K562 (cell line): ENCODE results near the gene CCR6. TPM values are rescaled to one million over a fixed set of nuclear protein-coding genes. Genes with fewer than 3 reads are reported as not detected.
A peak's percentile ranks its signal among the peaks of the same experiment; 100 is the strongest.

ENCODE experiments used
- ATAC-seq: fragments of 200-7000 bp; cut with Tn5 transposase; 3 replicates; pipeline ENCODE4 v1.9.1; 2020; ENCODE audit warnings: moderate library complexity
- BruUV-seq: library from RNA; stranded (reverse); fragments of 400-500 nt; replicated peaks from 2 replicates; lab custom pipeline; 2021; lab: Mats Ljungman, UMichigan
- CTCF ChIA-PET: fragments of 300-600 bp; formaldehyde crosslinking; extraction: SDS; loops from one replicate; lab custom pipeline; 2021; ENCODE audit warnings: low intra/inter-chr PET ratio; lab: Yijun Ruan, JAX
- POLR2A ChIA-PET: fragments of 300-600, 350-650 bp; sonication (Branson Sonifier 250); formaldehyde crosslinking; extraction: SDS; loops from one replicate; lab custom pipeline; 2021; ENCODE audit warnings: antibody characterized with exemption, inconsistent platforms; lab: Yijun Ruan, JAX
- DNase-seq, 4 experiments: peaks; one replicate each; pipeline versions ENCODE4 v3.0.0 to v3.0.0-alpha.2; 2011 to 2018; ENCODE audit warnings: low spot score in 3 of 4, mixed read lengths in 3 of 4; ENCODE audit errors: extremely low read depth in 1 of 4
- FAIRE-seq: peaks from 2 replicates; lab custom pipeline; 2011; peaks lifted over from hg19 to GRCh38; lab: Jason Lieb, UNC
- H2AFZ ChIP-seq: 2 replicates; pipeline ENCODE4 v1.6.0; 2011; ENCODE audit warnings: low read depth, low read length, control low read depth, inconsistent platforms
- H3K27ac ChIP-seq: fragments of 200-600 bp; 3 replicates; pipeline ENCODE4 v1.8.0; 2011; ENCODE audit warnings: low read depth, mild to moderate bottlenecking, control low read depth, inconsistent platforms, low read length, moderate library complexity, mixed read lengths; ENCODE audit errors: extremely low read depth
- H3K27me3 ChIP-seq, 2 experiments: fragments of 300-600 bp in 1 of 2; 2 replicates in 1 of 2; 3 replicates in 1 of 2; pipeline versions ENCODE4 v1.6.0 to v1.8.0; 2011; ENCODE audit warnings: inconsistent platforms in 2 of 2, low read length in 2 of 2, mild to moderate bottlenecking in 1 of 2, mixed read lengths in 1 of 2, moderate library complexity in 1 of 2; ENCODE audit not compliant: control insufficient read depth in 2 of 2, insufficient read depth in 2 of 2
- H3K36me3 ChIP-seq: fragments of 300-600 bp; 3 replicates; pipeline ENCODE4 v1.8.0; 2011; ENCODE audit warnings: mild to moderate bottlenecking, low read length, inconsistent platforms; ENCODE audit not compliant: control insufficient read depth, insufficient read depth
- H3K4me1 ChIP-seq, 2 experiments: fragments of 200-600 bp in 1 of 2; replicated peaks in 1 of 2; 2 replicates in 1 of 2; 3 replicates in 1 of 2; pipeline versions ENCODE4 v1.5.1 to v1.8.0; 2011; ENCODE audit warnings: inconsistent platforms in 2 of 2, low read length in 2 of 2, mild to moderate bottlenecking in 1 of 2, mixed read lengths in 1 of 2, moderate library complexity in 1 of 2; ENCODE audit not compliant: control insufficient read depth in 2 of 2, insufficient read depth in 2 of 2
- H3K4me2 ChIP-seq: 2 replicates; pipeline ENCODE4 v1.6.1; 2011; ENCODE audit warnings: low read length, control low read depth, inconsistent platforms, mixed read lengths; ENCODE audit not compliant: insufficient read depth
- H3K4me3 ChIP-seq: fragments of 200-600 bp; sonication (generic), shearing (Covaris generic); 2 replicates; pipeline ENCODE4 v1.5.1; 2016; ENCODE audit warnings: control low read depth, inconsistent platforms
- H3K79me2 ChIP-seq: fragments of 200-600 bp; 3 replicates; pipeline ENCODE4 v1.8.0; 2011; ENCODE audit warnings: low read length, inconsistent platforms; ENCODE audit not compliant: control insufficient read depth, insufficient read depth
- H3K9ac ChIP-seq, 2 experiments: 2 replicates each; pipeline versions ENCODE4 v1.6.0 to v1.6.1; 2011; ENCODE audit warnings: low read depth in 2 of 2, low read length in 2 of 2, control low read depth in 1 of 2, inconsistent platforms in 1 of 2, mild to moderate bottlenecking in 1 of 2, mixed read lengths in 1 of 2; ENCODE audit not compliant: insufficient read depth in 1 of 2
- H3K9me1 ChIP-seq: one replicate; pipeline ENCODE4 v1.6.0; 2011; ENCODE audit warnings: inconsistent platforms, mild to moderate bottlenecking, low read length, moderate library complexity; ENCODE audit not compliant: control insufficient read depth, insufficient read depth
- H3K9me3 ChIP-seq: replicated peaks from 2 replicates; pipeline ENCODE4 v1.5.1; 2011; ENCODE audit warnings: low read depth, low read length, inconsistent platforms; ENCODE audit not compliant: control insufficient read depth, insufficient read depth
- H4K20me1 ChIP-seq: replicated peaks from 2 replicates; pipeline ENCODE4 v1.6.1; 2011; ENCODE audit warnings: low read length, inconsistent platforms, mixed read lengths; ENCODE audit not compliant: control insufficient read depth, insufficient read depth
- DACH1 ChIP-seq: fragments of 450-650 bp; IDR thresholded peaks from 2 replicates; pipeline ENCODE4 v1.6.1; 2018; ENCODE audit not compliant: partially characterized antibody
- PKNOX1 ChIP-seq: fragments of 450-650 bp; IDR thresholded peaks from 2 replicates; pipeline ENCODE4 v1.6.1; 2016
- RBM34 ChIP-seq: fragments of 200-400 bp; formaldehyde crosslinking; IDR thresholded peaks from 2 replicates; pipeline ENCODE4 v1.6.1; 2018; ENCODE audit warnings: low read length, borderline replicate concordance; ENCODE audit not compliant: insufficient read depth
- WGBS: fragments of 100-300 bp; shearing (Covaris generic); methylation state at CpG from one replicate; pipeline ENCODE4 v1.1.6; 2016; ENCODE audit warnings: low coverage, mixed read lengths; ENCODE audit not compliant: insufficient coverage; ENCODE audit errors: missing lambda C conversion rate; 5-methylcytosine and 5-hydroxymethylcytosine counted together
- in situ Hi-C: fragments of 300-500 bp; cut with MboI; formaldehyde crosslinking; loops from 4 replicates; pipeline ENCODE4 v1.15.0; 2018; ENCODE audit warnings: inconsistent platforms, mixed read lengths
- intact Hi-C: fragments of 100-400 bp; cut with micrococcal nuclease; formaldehyde crosslinking; loops from 2 replicates; pipeline ENCODE4 v1.14.2; 2022
- polyA plus RNA-seq, 8 experiments: library from polyadenylated mRNA; depleted of rRNA in 4 of 8; stranded (reverse) in 5 of 8; unstranded in 3 of 8; fragments of >200 nt; fragmentation: Nextera tagmentation in 2 of 8; fragmentation: Illumina TruSeq in 1 of 8; extraction: Ambion mirVana in 2 of 8; extraction: Trizol in 1 of 8; gene quantifications; 2 replicates each; pipeline versions ENCODE4 v1.2.1 to v1.2.3, GENCODE V29; 2011 to 2014; ENCODE audit warnings: inconsistent platforms in 1 of 8, missing spikeins in 1 of 8
- total RNA-seq, 7 experiments: library from RNA; depleted of rRNA in 6 of 7; stranded (reverse); fragments of >200 nt in 6 of 7; fragmentation: Illumina TruSeq in 2 of 7; extraction: Trizol in 2 of 7; gene quantifications; 2 replicates each; pipeline versions ENCODE4 v1.2.1 to v1.2.3, GENCODE V29; 2011 to 2021; ENCODE audit warnings: low replicate concordance in 1 of 7
- TF ChIP-seq, protein P1 (sequence below): IDR thresholded peaks from 2 replicates; pipeline ENCODE4 v1.6.1; 2014; ENCODE audit warnings: antibody characterized with exemption

Gene CCR6
- total and polyA plus RNA-seq, 9 of the 15 experiments (the other 6 are each of a cell fraction or from before 2014, with no cell fraction given), result not detected

DNA sequence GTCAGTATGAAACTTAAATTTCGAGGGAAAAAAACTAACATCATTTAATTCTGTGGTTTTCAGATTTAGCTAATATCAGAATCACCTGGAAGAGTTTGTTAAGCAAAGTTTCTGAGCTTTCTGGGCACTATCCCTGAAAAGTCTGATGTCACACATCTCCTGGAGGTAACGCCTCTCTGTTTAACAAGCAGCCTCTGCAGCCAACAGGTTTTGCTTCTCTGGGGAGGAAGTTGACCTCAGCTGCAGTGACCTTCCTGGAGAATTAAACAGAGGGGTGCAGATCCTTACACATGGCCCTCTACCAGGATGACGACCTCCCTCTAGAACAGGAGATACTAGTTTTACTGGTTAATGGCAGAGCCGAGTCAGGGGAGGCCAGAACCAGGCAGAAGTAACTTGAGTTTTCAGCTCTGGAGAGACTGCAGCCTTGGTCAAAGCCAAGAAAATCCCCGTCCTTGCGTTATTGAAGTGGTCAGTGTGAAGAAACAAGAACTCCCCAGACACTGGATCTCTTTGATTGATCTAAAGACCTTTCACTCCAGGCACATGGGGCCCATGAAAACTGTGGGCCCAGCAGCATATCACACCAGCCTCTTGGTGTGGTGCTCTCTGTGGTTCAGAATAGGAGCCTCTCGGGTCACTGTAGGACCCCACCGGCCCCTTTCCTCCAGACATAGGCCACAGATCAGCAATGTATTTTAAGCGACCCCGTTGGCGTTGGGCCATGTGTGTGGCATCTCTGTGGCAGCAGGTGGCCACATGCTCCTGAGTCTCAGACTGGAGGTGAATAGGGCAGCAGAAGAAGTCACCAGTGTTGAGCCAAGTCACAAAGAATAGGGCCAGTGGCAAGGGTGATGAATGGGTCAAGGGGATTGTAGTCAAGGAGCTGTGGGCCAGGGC is 33.4 kb upstream of the CCR6 start:
- no TSS peak for BruUV-seq
- POLR2A ChIA-PET, result no interaction called here

More for the DNA sequence above, 33.4 kb upstream of the CCR6 start:
- DNase-seq, result no peak
- Histone ChIP-seq H3K27ac (no peak overlapping the region), H3K4me2 (no peak overlapping the region), H2AFZ (no peak overlapping the region), H3K79me2 (no peaks in the 10 kb centered on the region), H3K9me3 (no peaks in the 10 kb centered on the region), H3K27me3 (peaks cover 25 to 48% of the 10 kb centered on the region in 2 experiments), H3K4me1 (peaks cover 0 to 9% of the 10 kb centered on the region in 2 experiments; a peak in 1 of 5 replicates), H3K9ac (no peak overlapping the region), H3K9me1 (no peaks in the 10 kb centered on the region), H3K36me3 (no peaks in the 10 kb centered on the region), H4K20me1 (no peaks in the 10 kb centered on the region), H3K4me3 (no peak overlapping the region)
- in situ Hi-C loops, result no loop called here
- under 1% methylated on average over 11 of the region's 11 CpGs for WGBS
- no peak for ATAC-seq
- CTCF ChIA-PET, result no interaction called here
- no peak for FAIRE-seq
- peak; percentile 69 for TF ChIP-seq PKNOX1
- no peak for TF ChIP-seq RBM34
- TF ChIP-seq, protein P1, sequence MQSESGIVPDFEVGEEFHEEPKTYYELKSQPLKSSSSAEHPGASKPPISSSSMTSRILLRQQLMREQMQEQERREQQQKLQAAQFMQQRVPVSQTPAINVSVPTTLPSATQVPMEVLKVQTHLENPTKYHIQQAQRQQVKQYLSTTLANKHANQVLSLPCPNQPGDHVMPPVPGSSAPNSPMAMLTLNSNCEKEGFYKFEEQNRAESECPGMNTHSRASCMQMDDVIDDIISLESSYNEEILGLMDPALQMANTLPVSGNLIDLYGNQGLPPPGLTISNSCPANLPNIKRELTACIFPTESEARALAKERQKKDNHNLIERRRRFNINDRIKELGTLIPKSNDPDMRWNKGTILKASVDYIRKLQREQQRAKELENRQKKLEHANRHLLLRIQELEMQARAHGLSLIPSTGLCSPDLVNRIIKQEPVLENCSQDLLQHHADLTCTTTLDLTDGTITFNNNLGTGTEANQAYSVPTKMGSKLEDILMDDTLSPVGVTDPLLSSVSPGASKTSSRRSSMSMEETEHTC, result no peak
- no peak for TF ChIP-seq DACH1
- intact Hi-C loops, result no loop called here
